Progenitor cell of endocrine pancreas (in vitro differentiated cells): ENCODE results near the gene PLCH1. TPM values are rescaled to one million over a fixed set of nuclear protein-coding genes. Genes with fewer than 3 reads are reported as not detected.

Source experiments
- DNase-seq: peaks from one replicate; pipeline ENCODE4 v3.0.0; 2021; ENCODE audit warnings: low spot score; ENCODE audit not compliant: unreplicated experiment
- H3K27ac Mint-ChIP-seq: 2 replicates; pipeline ENCODE4 v1.8.0; 2021; ENCODE audit warnings: mild to moderate bottlenecking, moderate library complexity, mixed read lengths
- H3K27me3 Mint-ChIP-seq: 2 replicates; pipeline ENCODE4 v1.8.0; 2021; ENCODE audit warnings: mixed read lengths
- H3K36me3 Mint-ChIP-seq: 2 replicates; pipeline ENCODE4 v1.8.0; 2022; ENCODE audit warnings: mixed read lengths; ENCODE audit not compliant: insufficient read depth
- H3K4me1 Mint-ChIP-seq: 2 replicates; pipeline ENCODE4 v1.8.0; 2021; ENCODE audit warnings: low read depth, mixed read lengths
- H3K4me3 Mint-ChIP-seq: 2 replicates; pipeline ENCODE4 v1.8.0; 2021; ENCODE audit warnings: low read depth, mild to moderate bottlenecking, moderate library complexity, mixed read lengths
- H3K9me3 Mint-ChIP-seq: 2 replicates; pipeline ENCODE4 v1.8.0; 2021; ENCODE audit warnings: low read depth, mixed read lengths
- CTCF ChIP-seq: fragments of 200-600 bp; sonication (generic); IDR thresholded peaks from one replicate; pipeline ENCODE4 v1.5.0; 2021; ENCODE audit warnings: antibody characterized with exemption, mild to moderate bottlenecking; ENCODE audit not compliant: unreplicated experiment
- total RNA-seq: library from RNA; stranded (reverse); gene quantifications from 2 replicates; pipeline ENCODE4 v1.2.1, GENCODE V29; 2021

PLCH1 gene
- total RNA-seq, 1 donor from 2014 or later, result 14.2 TPM

- no peak for DNase-seq
- no peaks in the 10 kb centered on the region for H3K36me3 Mint-ChIP-seq
- H3K4me3 Mint-ChIP-seq, result peak overlapping the region; percentile 96
- peak overlapping the region; percentile 80 for H3K27ac Mint-ChIP-seq
- no peaks in the 10 kb centered on the region for H3K27me3 Mint-ChIP-seq
- TF ChIP-seq CTCF, result no peak
- H3K9me3 Mint-ChIP-seq, result no peaks in the 10 kb centered on the region
- H3K4me1 Mint-ChIP-seq, result peaks cover 56% of the 10 kb centered on the region
Measured at GRCh38 chr3:155745795-155746550, 1.1 kb upstream of the PLCH1 start.

- Mint-ChIP-seq H3K36me3 (no peaks in the 10 kb centered on the region), H3K9me3 (no peaks in the 10 kb centered on the region), H3K4me1 (peaks cover 61% of the 10 kb centered on the region)
Measured at GRCh38 chr3:155744010-155744625, 753 bp downstream of the PLCH1 start.

GRCh38 chr3:155743606-155744005, 1.3 kb downstream of the PLCH1 start:
- Mint-ChIP-seq H3K27me3 (no peaks in the 10 kb centered on the region), H3K4me3 (peak overlapping the region; percentile 96), H3K36me3 (no peaks in the 10 kb centered on the region), H3K27ac (peak overlapping the region; percentile 93), H3K9me3 (no peaks in the 10 kb centered on the region), H3K4me1 (peaks cover 58% of the 10 kb centered on the region)
- TF ChIP-seq CTCF, result no peak
- no peak for DNase-seq

More at GRCh38 chr3:155744010-155744625, 753 bp downstream of the PLCH1 start:
- peak; percentile 8 for TF ChIP-seq CTCF
- H3K27ac Mint-ChIP-seq, result peak overlapping the region; percentile 94
- peak overlapping the region; percentile 96 for H3K4me3 Mint-ChIP-seq
- peak; percentile 70 for DNase-seq
- no peaks in the 10 kb centered on the region for H3K27me3 Mint-ChIP-seq

- Mint-ChIP-seq H3K27me3 (no peaks in the 10 kb centered on the region), H3K9me3 (no peaks in the 10 kb centered on the region), H3K4me1 (peaks cover 55% of the 10 kb centered on the region), H3K27ac (peak overlapping the region; percentile 30), H3K36me3 (no peaks in the 10 kb centered on the region), H3K4me3 (peak overlapping the region; percentile 96)
- no peak for TF ChIP-seq CTCF
- DNase-seq, result no peak
Measured at GRCh38 chr3:155742349-155742965, 2.4 kb downstream of the PLCH1 start.

GRCh38 chr3:155741603-155742002, 3.3 kb downstream of the PLCH1 start:
- no peak for TF ChIP-seq CTCF
- Mint-ChIP-seq H3K27me3 (no peaks in the 10 kb centered on the region), H3K4me3 (no peak overlapping the region)

More at GRCh38 chr3:155741603-155742002, 3.3 kb downstream of the PLCH1 start:
- Mint-ChIP-seq H3K36me3 (no peaks in the 10 kb centered on the region), H3K27ac (no peak overlapping the region), H3K4me1 (peaks cover 50% of the 10 kb centered on the region), H3K9me3 (no peaks in the 10 kb centered on the region)
- DNase-seq, result no peak
